B cell (primary cell): ENCODE data around the gene ERGIC1.

Experiments used
- EZH2 ChIP-seq: IDR thresholded peaks from 2 replicates; pipeline ENCODE4 v1.6.1; 2012; ENCODE audit warnings: borderline replicate concordance, low read depth, mild to moderate bottlenecking, moderate library complexity, low read length; ENCODE audit not compliant: insufficient read depth, poor library complexity, severe bottlenecking
- TF ChIP-seq, protein P1 (sequence below): fragments of 200-600 bp; IDR thresholded peaks from one replicate; pipeline ENCODE4 v1.8.0; 2022; ENCODE audit warnings: antibody characterized with exemption, mild to moderate bottlenecking

DNA sequence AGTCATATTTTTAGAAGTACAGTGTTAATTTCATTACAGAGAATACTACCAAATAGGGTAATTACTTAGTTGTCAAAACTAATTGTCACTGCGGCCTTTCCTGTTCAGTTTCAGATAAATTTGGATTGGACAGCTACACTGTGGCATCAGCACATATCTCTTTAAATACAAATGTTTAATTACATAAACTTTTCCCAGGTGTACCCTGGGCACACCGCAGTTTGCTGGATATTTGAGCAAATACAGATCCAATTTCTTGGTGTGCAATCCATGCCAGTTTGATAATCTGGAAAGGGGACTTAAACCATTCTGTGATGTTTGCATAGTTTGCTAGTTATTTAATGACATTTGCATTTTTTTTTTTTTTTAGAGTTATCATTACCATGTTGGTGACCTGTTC, 160.4 kb downstream of the ERGIC1 start:
- TF ChIP-seq, protein P1, sequence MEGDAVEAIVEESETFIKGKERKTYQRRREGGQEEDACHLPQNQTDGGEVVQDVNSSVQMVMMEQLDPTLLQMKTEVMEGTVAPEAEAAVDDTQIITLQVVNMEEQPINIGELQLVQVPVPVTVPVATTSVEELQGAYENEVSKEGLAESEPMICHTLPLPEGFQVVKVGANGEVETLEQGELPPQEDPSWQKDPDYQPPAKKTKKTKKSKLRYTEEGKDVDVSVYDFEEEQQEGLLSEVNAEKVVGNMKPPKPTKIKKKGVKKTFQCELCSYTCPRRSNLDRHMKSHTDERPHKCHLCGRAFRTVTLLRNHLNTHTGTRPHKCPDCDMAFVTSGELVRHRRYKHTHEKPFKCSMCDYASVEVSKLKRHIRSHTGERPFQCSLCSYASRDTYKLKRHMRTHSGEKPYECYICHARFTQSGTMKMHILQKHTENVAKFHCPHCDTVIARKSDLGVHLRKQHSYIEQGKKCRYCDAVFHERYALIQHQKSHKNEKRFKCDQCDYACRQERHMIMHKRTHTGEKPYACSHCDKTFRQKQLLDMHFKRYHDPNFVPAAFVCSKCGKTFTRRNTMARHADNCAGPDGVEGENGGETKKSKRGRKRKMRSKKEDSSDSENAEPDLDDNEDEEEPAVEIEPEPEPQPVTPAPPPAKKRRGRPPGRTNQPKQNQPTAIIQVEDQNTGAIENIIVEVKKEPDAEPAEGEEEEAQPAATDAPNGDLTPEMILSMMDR, result no peak
- TF ChIP-seq EZH2, result no peak
